HepG2 (cell line): ENCODE data around the gene LMAN1L.

Source experiments
- EP300 ChIP-seq, 3 experiments: sonication (generic) in 1 of 3; formaldehyde crosslinking in 1 of 3; IDR thresholded peaks; 2 replicates each; pipeline versions ENCODE4 v1.5.1 to v1.6.1; 2011 to 2020; ENCODE audit warnings: low read depth in 2 of 3, low read length in 2 of 3, borderline replicate concordance in 1 of 3, improper control_type of control experiment in 1 of 3, mild to moderate bottlenecking in 1 of 3, missing genetic modification reagents in 1 of 3, moderate library complexity in 1 of 3
- FOXJ3 ChIP-seq: sonication (generic); formaldehyde crosslinking; IDR thresholded peaks from 2 replicates; pipeline ENCODE4 v1.4.0; 2020; ENCODE audit warnings: missing genetic modification reagents, mild to moderate bottlenecking, borderline replicate concordance
- MTA3 ChIP-seq: sonication (generic); formaldehyde crosslinking; IDR thresholded peaks from 2 replicates; pipeline ENCODE4 v1.4.0; 2020; ENCODE audit warnings: missing genetic modification reagents
- TFDP2 ChIP-seq: sonication (generic); formaldehyde crosslinking; IDR thresholded peaks from 2 replicates; pipeline ENCODE4 v1.4.0; 2020; ENCODE audit warnings: missing genetic modification reagents
- U2AF1 ChIP-seq: fragments of 200-400 bp; formaldehyde crosslinking; optimal IDR thresholded peaks from 2 replicates; pipeline ENCODE3; 2017; ENCODE audit warnings: mild to moderate bottlenecking, low read depth, low read length
- ZBTB33 ChIP-seq: sonication (generic); formaldehyde crosslinking; IDR thresholded peaks from 2 replicates; pipeline ENCODE4 v1.4.0; 2020; ENCODE audit warnings: missing genetic modification reagents
- ZKSCAN1 ChIP-seq: fragments of 150-350 bp; IDR thresholded peaks from 2 replicates; pipeline ENCODE4 v1.6.1; 2014; ENCODE audit warnings: low read length
- ZNF407 ChIP-seq: sonication (generic); formaldehyde crosslinking; IDR thresholded peaks from one replicate; pipeline ENCODE4 v1.5.1; 2020; ENCODE audit warnings: mild to moderate bottlenecking, missing genetic modification reagents; ENCODE audit errors: not compliant biosample characterization
- ZNF761 ChIP-seq: sonication (generic); formaldehyde crosslinking; conservative IDR thresholded peaks from 2 replicates; pipeline ENCODE4 v1.4.0; 2020; ENCODE audit warnings: mild to moderate bottlenecking, missing genetic modification reagents
- TF ChIP-seq, protein P1 (sequence below): sonication (generic); formaldehyde crosslinking; IDR thresholded peaks from 2 replicates; pipeline ENCODE4 v1.8.1; 2022; ENCODE audit warnings: low read depth, mild to moderate bottlenecking, missing genetic modification reagents
- TF ChIP-seq, protein P2 (sequence below): sonication (generic); formaldehyde crosslinking; IDR thresholded peaks from 2 replicates; pipeline ENCODE4 v1.5.0; 2020; ENCODE audit warnings: mild to moderate bottlenecking, missing genetic modification reagents, moderate library complexity
- TF ChIP-seq, protein P3 (sequence below), 2 experiments: IDR thresholded peaks; 2 replicates each; pipeline ENCODE4 v1.6.1; 2011 to 2012; ENCODE audit warnings: low read length in 2 of 2, borderline replicate concordance in 1 of 2, low read depth in 1 of 2, mild to moderate bottlenecking in 1 of 2, moderate library complexity in 1 of 2

GRCh38 chr15:74767167-74768098, 45.2 kb upstream of the LMAN1L start:
- no peak for TF ChIP-seq ZKSCAN1
- no peak for TF ChIP-seq ZNF761 (CRISPR knock-in tag)
- TF ChIP-seq EP300 (IDR thresholded peaks at IDR 0.05; ENCODE audit: low read depth in 2 of 2, low read length in 2 of 2): no peak
- no peak for TF ChIP-seq EP300 (CRISPR knock-in tag; IDR thresholded peaks at IDR 0.05; ENCODE audit: borderline replicate concordance)
- TF ChIP-seq, protein P1, sequence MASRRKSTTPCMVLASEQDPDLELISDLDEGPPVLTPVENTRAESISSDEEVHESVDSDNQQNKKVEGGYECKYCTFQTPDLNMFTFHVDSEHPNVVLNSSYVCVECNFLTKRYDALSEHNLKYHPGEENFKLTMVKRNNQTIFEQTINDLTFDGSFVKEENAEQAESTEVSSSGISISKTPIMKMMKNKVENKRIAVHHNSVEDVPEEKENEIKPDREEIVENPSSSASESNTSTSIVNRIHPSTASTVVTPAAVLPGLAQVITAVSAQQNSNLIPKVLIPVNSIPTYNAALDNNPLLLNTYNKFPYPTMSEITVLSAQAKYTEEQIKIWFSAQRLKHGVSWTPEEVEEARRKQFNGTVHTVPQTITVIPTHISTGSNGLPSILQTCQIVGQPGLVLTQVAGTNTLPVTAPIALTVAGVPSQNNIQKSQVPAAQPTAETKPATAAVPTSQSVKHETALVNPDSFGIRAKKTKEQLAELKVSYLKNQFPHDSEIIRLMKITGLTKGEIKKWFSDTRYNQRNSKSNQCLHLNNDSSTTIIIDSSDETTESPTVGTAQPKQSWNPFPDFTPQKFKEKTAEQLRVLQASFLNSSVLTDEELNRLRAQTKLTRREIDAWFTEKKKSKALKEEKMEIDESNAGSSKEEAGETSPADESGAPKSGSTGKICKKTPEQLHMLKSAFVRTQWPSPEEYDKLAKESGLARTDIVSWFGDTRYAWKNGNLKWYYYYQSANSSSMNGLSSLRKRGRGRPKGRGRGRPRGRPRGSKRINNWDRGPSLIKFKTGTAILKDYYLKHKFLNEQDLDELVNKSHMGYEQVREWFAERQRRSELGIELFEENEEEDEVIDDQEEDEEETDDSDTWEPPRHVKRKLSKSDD (CRISPR knock-in tag): no peak
- TF ChIP-seq, protein P2, sequence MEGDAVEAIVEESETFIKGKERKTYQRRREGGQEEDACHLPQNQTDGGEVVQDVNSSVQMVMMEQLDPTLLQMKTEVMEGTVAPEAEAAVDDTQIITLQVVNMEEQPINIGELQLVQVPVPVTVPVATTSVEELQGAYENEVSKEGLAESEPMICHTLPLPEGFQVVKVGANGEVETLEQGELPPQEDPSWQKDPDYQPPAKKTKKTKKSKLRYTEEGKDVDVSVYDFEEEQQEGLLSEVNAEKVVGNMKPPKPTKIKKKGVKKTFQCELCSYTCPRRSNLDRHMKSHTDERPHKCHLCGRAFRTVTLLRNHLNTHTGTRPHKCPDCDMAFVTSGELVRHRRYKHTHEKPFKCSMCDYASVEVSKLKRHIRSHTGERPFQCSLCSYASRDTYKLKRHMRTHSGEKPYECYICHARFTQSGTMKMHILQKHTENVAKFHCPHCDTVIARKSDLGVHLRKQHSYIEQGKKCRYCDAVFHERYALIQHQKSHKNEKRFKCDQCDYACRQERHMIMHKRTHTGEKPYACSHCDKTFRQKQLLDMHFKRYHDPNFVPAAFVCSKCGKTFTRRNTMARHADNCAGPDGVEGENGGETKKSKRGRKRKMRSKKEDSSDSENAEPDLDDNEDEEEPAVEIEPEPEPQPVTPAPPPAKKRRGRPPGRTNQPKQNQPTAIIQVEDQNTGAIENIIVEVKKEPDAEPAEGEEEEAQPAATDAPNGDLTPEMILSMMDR (CRISPR knock-in tag): no peak
- no peak for TF ChIP-seq FOXJ3 (CRISPR knock-in tag)
- TF ChIP-seq MTA3: no peak
- no peak for TF ChIP-seq TFDP2 (CRISPR knock-in tag)
- TF ChIP-seq U2AF1: no peak
- TF ChIP-seq, protein P3, sequence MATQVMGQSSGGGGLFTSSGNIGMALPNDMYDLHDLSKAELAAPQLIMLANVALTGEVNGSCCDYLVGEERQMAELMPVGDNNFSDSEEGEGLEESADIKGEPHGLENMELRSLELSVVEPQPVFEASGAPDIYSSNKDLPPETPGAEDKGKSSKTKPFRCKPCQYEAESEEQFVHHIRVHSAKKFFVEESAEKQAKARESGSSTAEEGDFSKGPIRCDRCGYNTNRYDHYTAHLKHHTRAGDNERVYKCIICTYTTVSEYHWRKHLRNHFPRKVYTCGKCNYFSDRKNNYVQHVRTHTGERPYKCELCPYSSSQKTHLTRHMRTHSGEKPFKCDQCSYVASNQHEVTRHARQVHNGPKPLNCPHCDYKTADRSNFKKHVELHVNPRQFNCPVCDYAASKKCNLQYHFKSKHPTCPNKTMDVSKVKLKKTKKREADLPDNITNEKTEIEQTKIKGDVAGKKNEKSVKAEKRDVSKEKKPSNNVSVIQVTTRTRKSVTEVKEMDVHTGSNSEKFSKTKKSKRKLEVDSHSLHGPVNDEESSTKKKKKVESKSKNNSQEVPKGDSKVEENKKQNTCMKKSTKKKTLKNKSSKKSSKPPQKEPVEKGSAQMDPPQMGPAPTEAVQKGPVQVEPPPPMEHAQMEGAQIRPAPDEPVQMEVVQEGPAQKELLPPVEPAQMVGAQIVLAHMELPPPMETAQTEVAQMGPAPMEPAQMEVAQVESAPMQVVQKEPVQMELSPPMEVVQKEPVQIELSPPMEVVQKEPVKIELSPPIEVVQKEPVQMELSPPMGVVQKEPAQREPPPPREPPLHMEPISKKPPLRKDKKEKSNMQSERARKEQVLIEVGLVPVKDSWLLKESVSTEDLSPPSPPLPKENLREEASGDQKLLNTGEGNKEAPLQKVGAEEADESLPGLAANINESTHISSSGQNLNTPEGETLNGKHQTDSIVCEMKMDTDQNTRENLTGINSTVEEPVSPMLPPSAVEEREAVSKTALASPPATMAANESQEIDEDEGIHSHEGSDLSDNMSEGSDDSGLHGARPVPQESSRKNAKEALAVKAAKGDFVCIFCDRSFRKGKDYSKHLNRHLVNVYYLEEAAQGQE (IDR thresholded peaks at IDR 0.05; ENCODE audit: borderline replicate concordance in 1 of 2, low read depth in 1 of 2, low read length in 2 of 2): no peak
- no peak for TF ChIP-seq ZNF407
- no peak for TF ChIP-seq ZBTB33 (CRISPR knock-in tag)
